Measurements from ENCODE around the gene SOX1.

- no peak for TF ChIP-seq FOXP4 (CRISPR knock-in tag; IDR thresholded peaks at IDR 0.05; ENCODE audit: borderline replicate concordance)
- TF ChIP-seq TCF7L2 (IDR thresholded peaks at IDR 0.05; ENCODE audit: low read depth, low read length) = no peak
Measured at GRCh38 chr13:112096959-112097358, 30.0 kb downstream of the SOX1 start.

All from K562 (cell line).